Effector memory CD8-positive, alpha-beta T cell (primary cell): Measurements from ENCODE around the gene RHCG.

Experiments
- ATAC-seq: fragments of 150-1000 bp; cut with Tn5 transposase; replicated peaks from 2 replicates; pipeline ENCODE4 v1.10.0; 2021; ENCODE audit warnings: mild to moderate bottlenecking, moderate library complexity
- DNase-seq, 3 experiments: peaks; one replicate each; pipeline ENCODE4 v3.0.0; 2021
- H3K27ac Mint-ChIP-seq, 2 donors: one replicate each; pipeline ENCODE4 v1.8.0; 2022; ENCODE audit warnings: mild to moderate bottlenecking in 2 of 2, mixed read lengths in 2 of 2, moderate library complexity in 2 of 2
- H3K27me3 Mint-ChIP-seq, 2 donors: one replicate each; pipeline ENCODE4 v1.8.0; 2022; ENCODE audit warnings: mixed read lengths in 2 of 2
- H3K36me3 Mint-ChIP-seq: one replicate; pipeline ENCODE4 v1.8.0; 2022; ENCODE audit warnings: mild to moderate bottlenecking, moderate library complexity, mixed read lengths; ENCODE audit not compliant: insufficient read depth
- H3K4me1 Mint-ChIP-seq, 2 donors: one replicate each; pipeline ENCODE4 v1.8.0; 2022; ENCODE audit warnings: low read depth in 2 of 2, mixed read lengths in 2 of 2
- H3K4me3 Mint-ChIP-seq, 2 donors: one replicate each; pipeline ENCODE4 v1.8.0; 2022; ENCODE audit warnings: mild to moderate bottlenecking in 2 of 2, mixed read lengths in 2 of 2, moderate library complexity in 2 of 2
- H3K9me3 Mint-ChIP-seq, 2 donors: one replicate each; pipeline ENCODE4 v1.8.0; 2022; ENCODE audit warnings: mixed read lengths in 2 of 2
- total RNA-seq, 9 experiments: gene quantifications; one replicate each; lab custom pipeline; 2026; lab: John Stamatoyannopoulos, UW

Gene RHCG
- 0 reads per million in 9 experiments for total RNA-seq

DNA sequence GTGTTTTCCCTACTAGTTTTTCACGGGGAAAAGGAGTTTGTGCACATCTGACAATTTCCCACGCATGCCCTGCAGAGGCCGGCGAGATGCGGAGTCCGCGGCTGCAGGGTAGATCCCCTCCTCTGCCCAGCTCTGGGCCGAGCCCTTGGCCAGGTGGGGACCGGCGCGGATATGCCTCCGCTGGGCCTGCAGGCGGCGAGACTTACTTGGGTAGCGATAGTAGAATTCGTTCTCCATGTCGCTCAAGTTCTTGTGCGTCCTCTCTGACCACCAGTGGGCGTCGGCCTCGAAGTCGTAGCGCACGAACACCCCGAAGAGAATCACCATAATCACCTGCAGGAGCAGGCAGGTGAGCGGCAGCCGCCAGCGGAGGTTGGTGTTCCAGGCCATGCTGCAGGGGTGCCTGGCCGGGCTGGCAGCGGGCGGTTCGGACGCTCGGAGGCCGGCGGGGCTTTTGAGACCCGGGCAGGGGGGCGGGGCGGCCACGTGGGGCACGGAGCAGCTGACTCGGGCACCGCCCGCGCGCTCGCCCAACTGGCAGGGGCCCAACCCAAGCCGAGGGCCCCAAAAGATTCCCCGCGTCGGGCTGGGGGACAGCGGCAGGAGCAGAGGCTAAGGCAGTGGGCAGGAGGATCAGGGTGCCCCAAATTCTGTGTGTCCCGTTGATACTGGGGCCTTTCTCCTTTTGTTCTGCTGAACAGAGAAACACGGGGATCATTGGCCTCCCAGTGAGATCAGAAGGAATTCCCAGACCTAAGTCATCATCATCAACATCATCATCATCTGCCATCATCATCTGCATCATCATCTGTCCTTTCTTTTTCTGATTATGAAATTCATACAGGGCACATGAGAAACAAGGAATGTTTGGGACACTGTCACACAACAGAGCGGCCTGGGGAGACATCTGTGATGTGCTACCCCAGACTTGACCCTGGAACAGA is at the start of gene RHCG:
RHCG (minus strand) TSS at position 429 of the 944 bp plus-strand sequence; CDS start at position 390, 39 bp downstream.
- ATAC-seq (no peak), DNase-seq (no peak)
- Mint-ChIP-seq H3K27ac (no peak within 1 kb of the TSS), H3K4me1 (peaks cover 0 to 10% of the 10 kb centered on the region in 2 donors), H3K36me3 (peaks cover 3% of the 10 kb centered on the region), H3K27me3 (peaks cover 58 to 90% of the 10 kb centered on the region in 2 donors), H3K9me3 (no peaks in the 10 kb centered on the region), H3K4me3 (peak within 1 kb of the TSS; percentile 41 to 55)

DNA sequence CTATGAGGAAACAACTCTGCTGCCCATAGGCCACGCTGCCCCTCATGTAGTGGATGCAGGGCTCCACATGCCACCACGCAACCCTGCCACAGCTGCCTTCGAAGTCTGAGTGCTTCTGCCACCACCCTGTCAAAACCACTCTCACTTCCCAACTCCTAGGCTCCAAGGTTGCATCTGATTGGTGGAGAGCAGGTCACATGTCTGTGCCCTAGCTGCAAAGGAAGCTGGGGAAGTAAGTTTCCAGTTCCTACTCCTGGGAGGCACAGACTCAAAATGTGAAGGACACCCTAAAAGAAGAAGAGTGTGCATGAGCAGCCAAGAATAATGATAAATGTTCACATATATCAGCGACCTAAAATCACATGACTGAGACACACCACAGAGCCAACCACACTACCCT is 47.0 kb upstream of the RHCG start:
- ATAC-seq (no peak), DNase-seq (no peak)
- H3K9me3 Mint-ChIP-seq: no peaks in the 10 kb centered on the region
- H3K4me3 Mint-ChIP-seq: no peak overlapping the region
- no peaks in the 10 kb centered on the region for H3K4me1 Mint-ChIP-seq
- H3K27ac Mint-ChIP-seq: no peak overlapping the region
- H3K36me3 Mint-ChIP-seq: no peaks in the 10 kb centered on the region
- peaks cover 33 to 60% of the 10 kb centered on the region in 2 donors for H3K27me3 Mint-ChIP-seq

- no peaks in the 10 kb centered on the region for H3K36me3 Mint-ChIP-seq
- ATAC-seq: no peak
Measured at GRCh38 chr15:89542369-89542768, 46.0 kb upstream of the RHCG start.

GRCh38 chr15:89539027-89539426 is 42.6 kb upstream of the RHCG start:
- H3K9me3 Mint-ChIP-seq: peaks cover 2 to 9% of the 10 kb centered on the region in 2 donors
- DNase-seq: no peak
- H3K4me3 Mint-ChIP-seq: no peak overlapping the region
- ATAC-seq: no peak
- H3K36me3 Mint-ChIP-seq: no peaks in the 10 kb centered on the region
- no peaks in the 10 kb centered on the region for H3K4me1 Mint-ChIP-seq
- H3K27me3 Mint-ChIP-seq: peaks cover 36 to 55% of the 10 kb centered on the region in 2 donors
- H3K27ac Mint-ChIP-seq: no peak overlapping the region

More at GRCh38 chr15:89542369-89542768, 46.0 kb upstream of the RHCG start:
- Mint-ChIP-seq H3K27ac (no peak overlapping the region), H3K4me1 (no peaks in the 10 kb centered on the region), H3K9me3 (peaks cover 2 to 9% of the 10 kb centered on the region in 2 donors), H3K4me3 (no peak overlapping the region), H3K27me3 (peaks cover 36 to 53% of the 10 kb centered on the region in 2 donors)
- no peak for DNase-seq

- H3K36me3 Mint-ChIP-seq: no peaks in the 10 kb centered on the region
- H3K4me3 Mint-ChIP-seq: no peak overlapping the region
- DNase-seq (no peak), ATAC-seq (no peak)
- peaks cover 16 to 17% of the 10 kb centered on the region in 2 donors for H3K27me3 Mint-ChIP-seq
- no peaks in the 10 kb centered on the region for H3K4me1 Mint-ChIP-seq
- peaks cover 5 to 9% of the 10 kb centered on the region in 2 donors for H3K9me3 Mint-ChIP-seq
- H3K27ac Mint-ChIP-seq: no peak overlapping the region
Measured at GRCh38 chr15:89533861-89534544, 37.6 kb upstream of the RHCG start.

GRCh38 chr15:89531796-89532537 is 35.6 kb upstream of the RHCG start:
- Mint-ChIP-seq H3K27ac (no peak overlapping the region), H3K4me1 (no peaks in the 10 kb centered on the region), H3K36me3 (no peaks in the 10 kb centered on the region), H3K9me3 (peaks cover 0 to 2% of the 10 kb centered on the region in 2 donors), H3K27me3 (peaks cover 6 to 21% of the 10 kb centered on the region in 2 donors), H3K4me3 (no peak overlapping the region)
- DNase-seq: no peak
- ATAC-seq: no peak

GRCh38 chr15:89530976-89531375 is 34.6 kb upstream of the RHCG start:
- no peaks in the 10 kb centered on the region for H3K36me3 Mint-ChIP-seq
- peaks cover 0 to 2% of the 10 kb centered on the region in 2 donors for H3K9me3 Mint-ChIP-seq
- no peak overlapping the region for H3K4me3 Mint-ChIP-seq
- H3K27me3 Mint-ChIP-seq: peaks cover 3 to 22% of the 10 kb centered on the region in 2 donors
- H3K27ac Mint-ChIP-seq: no peak overlapping the region
- ATAC-seq (no peak), DNase-seq (no peak)
- no peaks in the 10 kb centered on the region for H3K4me1 Mint-ChIP-seq

DNA sequence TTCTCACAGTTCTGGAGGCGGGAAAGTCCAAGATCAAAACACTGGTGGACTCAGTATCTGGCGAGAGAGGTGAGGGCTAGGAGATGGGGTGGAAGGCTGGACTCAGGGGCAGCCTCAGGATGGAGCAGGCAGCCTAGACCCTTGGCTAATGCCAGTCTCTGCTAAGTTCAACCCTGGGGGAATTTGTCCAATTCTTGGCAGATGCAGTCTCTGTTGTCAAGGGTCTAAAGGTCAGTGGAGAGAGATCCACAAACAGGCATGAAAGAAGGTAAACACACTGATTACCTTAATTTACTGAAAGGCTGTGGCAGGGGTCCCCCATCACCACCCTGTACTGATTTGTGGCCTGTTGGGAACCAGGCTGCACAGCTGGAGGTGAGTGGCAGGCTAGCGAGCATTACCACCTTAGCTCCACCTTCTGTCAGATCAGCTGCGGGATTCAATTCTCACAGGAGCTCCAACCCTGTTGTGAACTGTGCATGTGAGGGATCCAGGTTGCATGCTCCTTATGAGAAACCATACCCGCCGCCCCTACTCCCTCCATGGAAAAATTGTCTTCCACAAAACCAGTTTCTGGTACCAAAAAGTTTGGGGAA is 32.5 kb upstream of the RHCG start:
- Mint-ChIP-seq H3K27ac (no peak overlapping the region), H3K9me3 (peaks cover 0 to under 1% of the 10 kb centered on the region in 2 donors), H3K27me3 (peaks cover 7 to 23% of the 10 kb centered on the region in 2 donors), H3K4me1 (no peaks in the 10 kb centered on the region), H3K36me3 (no peaks in the 10 kb centered on the region), H3K4me3 (no peak overlapping the region)
- no peak for DNase-seq
- ATAC-seq: no peak

- H3K9me3 Mint-ChIP-seq: no peaks in the 10 kb centered on the region
- H3K36me3 Mint-ChIP-seq: no peaks in the 10 kb centered on the region
- H3K4me1 Mint-ChIP-seq: no peaks in the 10 kb centered on the region
- no peak overlapping the region for H3K4me3 Mint-ChIP-seq
- peaks cover 11 to 41% of the 10 kb centered on the region in 2 donors for H3K27me3 Mint-ChIP-seq
- no peak overlapping the region for H3K27ac Mint-ChIP-seq
- ATAC-seq (no peak), DNase-seq (no peak)
Measured at GRCh38 chr15:89526601-89527441, 30.4 kb upstream of the RHCG start.

DNA sequence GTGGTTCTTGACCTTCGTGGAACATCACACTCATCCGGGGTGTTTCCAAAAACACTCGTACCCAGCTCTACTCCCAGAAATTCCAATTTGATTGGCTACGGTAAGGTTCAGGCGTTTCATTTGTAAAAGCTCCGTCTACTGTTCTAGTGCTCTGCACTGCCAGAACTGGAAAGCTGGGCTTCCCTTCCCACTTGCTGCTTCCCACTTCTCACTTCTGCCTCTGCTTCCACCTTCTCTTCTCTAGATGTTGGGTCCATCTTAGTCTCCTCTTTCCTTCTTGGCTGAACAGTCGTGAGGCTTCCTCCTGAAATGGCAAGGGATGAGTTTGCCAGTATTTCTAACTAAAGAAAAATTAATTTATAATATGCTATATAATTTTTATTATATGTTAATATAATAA is 29.8 kb upstream of the RHCG start:
- Mint-ChIP-seq H3K4me1 (no peaks in the 10 kb centered on the region), H3K9me3 (no peaks in the 10 kb centered on the region), H3K27me3 (peaks cover 11 to 41% of the 10 kb centered on the region in 2 donors), H3K27ac (no peak overlapping the region), H3K4me3 (no peak overlapping the region), H3K36me3 (no peaks in the 10 kb centered on the region)
- DNase-seq (no peak), ATAC-seq (no peak)

GRCh38 chr15:89524184-89524583 is 27.8 kb upstream of the RHCG start:
- Mint-ChIP-seq H3K4me3 (no peak overlapping the region), H3K36me3 (no peaks in the 10 kb centered on the region), H3K27ac (no peak overlapping the region), H3K4me1 (no peaks in the 10 kb centered on the region), H3K27me3 (peaks cover 11 to 41% of the 10 kb centered on the region in 2 donors), H3K9me3 (no peaks in the 10 kb centered on the region)
- DNase-seq (no peak), ATAC-seq (no peak)

- H3K27me3 Mint-ChIP-seq: peaks cover 11 to 41% of the 10 kb centered on the region in 2 donors
- H3K27ac Mint-ChIP-seq: no peak overlapping the region
- no peak for ATAC-seq
- no peak overlapping the region for H3K4me3 Mint-ChIP-seq
- no peaks in the 10 kb centered on the region for H3K9me3 Mint-ChIP-seq
- DNase-seq: no peak
- no peaks in the 10 kb centered on the region for H3K4me1 Mint-ChIP-seq
- H3K36me3 Mint-ChIP-seq: no peaks in the 10 kb centered on the region
Measured at GRCh38 chr15:89523101-89523500, 26.7 kb upstream of the RHCG start.
